C4-2B (cell line): ENCODE data around the gene ASGR1.
A peak's percentile ranks its signal among the peaks of the same experiment; 100 is the strongest.

Source experiments
- H3K27ac ChIP-seq: fragments of 450-650 bp; 2 replicates; pipeline ENCODE4 v1.5.1; 2017
- CTCF ChIP-seq: fragments of 450-650 bp; conservative IDR thresholded peaks from 2 replicates; pipeline ENCODE4 v1.5.1; 2017; ENCODE audit warnings: mild to moderate bottlenecking
- ZFX ChIP-seq: fragments of 450-650 bp; IDR thresholded peaks from 2 replicates; pipeline ENCODE4 v1.6.1; 2017

ASGR1 gene

DNA sequence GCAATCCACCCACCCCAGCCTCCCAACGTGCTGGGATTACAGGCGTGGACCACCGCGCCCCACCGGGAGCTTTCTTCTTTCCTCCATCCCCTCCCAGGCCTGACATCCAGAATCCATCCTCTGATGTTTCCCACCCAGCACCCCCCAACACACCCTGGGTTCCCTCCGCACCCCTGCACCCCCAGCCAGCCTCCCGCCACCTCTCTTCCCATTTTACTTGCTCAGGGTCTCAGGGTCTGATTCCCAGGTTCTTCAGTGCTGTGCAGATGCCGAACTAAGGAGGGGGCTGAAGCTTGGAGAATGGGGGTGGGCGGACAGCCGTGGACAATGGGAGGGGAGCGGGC lies 225 bp downstream of the ASGR1 start:
- no peak for TF ChIP-seq CTCF
- TF ChIP-seq ZFX, result no peak
- H3K27ac ChIP-seq, result no peak overlapping the region

DNA sequence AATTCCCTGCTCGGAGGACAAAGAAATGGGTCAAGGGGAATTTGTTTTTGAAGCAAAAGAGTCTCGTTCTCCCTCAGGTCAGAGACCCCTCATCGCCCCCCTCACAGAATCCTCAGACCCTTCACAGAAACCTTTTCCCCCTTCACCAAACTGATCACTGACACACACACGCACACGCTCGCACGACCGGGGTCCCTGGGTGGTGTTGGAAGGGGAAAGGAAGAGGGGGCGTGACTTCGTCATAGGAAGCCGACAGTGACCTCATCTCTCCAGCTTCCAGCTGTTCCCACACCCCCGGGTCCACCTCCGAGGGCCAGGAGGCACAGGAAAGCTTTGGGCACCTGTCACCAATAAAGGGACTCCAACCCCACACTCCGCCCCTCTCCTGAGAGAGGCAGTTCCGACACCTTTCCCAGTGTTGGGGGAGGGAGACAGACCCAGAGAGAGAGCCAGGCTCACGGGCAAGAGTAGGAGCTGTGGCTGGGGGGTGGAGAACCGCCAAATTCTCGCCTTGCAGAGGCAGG lies 1.2 kb downstream of the ASGR1 start:
- H3K27ac ChIP-seq, result no peak overlapping the region; the same call in 1 of the 2 replicates
- no peak for TF ChIP-seq CTCF
- no peak for TF ChIP-seq ZFX

DNA sequence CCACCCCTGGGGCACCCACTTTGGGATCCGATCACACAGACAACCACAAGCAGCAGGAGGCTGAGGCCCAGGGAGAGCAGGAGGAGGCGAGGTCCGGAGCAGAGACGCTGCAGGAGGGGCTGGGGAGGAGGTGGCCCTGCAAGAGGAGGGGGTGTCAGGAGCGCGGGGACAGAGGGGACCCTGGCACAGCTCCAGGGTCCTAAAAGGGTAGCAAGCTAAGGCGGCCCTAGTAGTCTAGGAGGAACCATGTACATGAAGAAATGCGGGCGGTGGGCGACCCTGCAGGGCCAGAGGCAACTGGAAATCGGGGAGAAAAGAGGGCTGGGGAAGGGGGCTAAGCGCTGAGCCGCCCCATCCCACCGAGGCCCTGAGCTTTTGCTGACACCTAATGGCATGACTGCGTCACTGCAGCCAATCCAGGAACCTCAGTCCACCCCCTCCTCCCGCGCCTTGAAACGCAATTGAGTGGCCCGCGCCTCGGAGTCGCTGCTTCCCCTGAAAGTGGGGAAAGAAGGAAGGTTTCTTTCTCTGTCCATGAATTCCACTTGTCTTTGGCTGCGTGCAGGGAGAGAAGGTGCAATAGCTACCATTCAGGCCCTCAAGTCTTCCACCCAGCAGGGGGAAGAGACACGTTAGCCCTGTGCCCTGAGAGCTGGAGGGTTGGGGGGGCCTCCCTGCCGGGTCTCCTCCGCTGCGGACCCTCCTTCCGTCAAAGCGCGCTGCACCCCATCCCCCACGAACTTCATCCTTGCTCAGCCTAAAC lies 1.8 kb downstream of the ASGR1 start:
- H3K27ac ChIP-seq, result no peak overlapping the region; the same call in 1 of the 2 replicates
- TF ChIP-seq ZFX (no peak), CTCF (peak; percentile 97)

- H3K27ac ChIP-seq, result no peak overlapping the region
- no peak for TF ChIP-seq CTCF
- TF ChIP-seq ZFX, result no peak
Measured at GRCh38 chr17:7176841-7177190, 2.4 kb downstream of the ASGR1 start.

DNA sequence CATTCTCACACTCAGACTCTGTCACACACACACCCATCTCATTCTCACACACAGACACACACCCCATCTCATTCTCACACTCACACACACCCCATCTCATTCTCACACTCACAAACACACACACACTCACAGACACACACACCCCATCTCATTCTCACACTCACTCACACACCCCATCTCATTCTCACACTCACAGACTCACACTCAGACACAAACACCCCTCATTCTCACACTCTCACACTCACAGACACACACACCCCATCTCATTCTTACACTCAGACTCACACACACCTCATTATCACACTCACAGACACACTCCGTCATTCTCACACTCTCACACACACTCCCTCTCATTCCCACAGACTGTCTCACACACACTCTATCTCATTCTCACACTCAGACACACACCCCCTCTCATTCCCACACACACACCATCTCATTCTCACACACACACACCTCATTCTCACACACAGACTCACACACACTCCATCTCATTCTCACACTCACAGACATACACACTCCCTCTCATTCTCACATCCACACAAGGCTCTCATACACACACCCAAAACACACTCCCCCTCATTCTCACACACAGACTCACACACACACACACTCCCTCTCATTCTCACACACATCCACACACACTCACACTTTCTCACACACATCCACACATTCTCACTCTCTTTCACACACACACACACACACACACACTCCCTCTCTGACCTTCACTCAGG lies 2.9 kb downstream of the ASGR1 start:
- no peak overlapping the region for H3K27ac ChIP-seq
- TF ChIP-seq ZFX (no peak), CTCF (no peak)

DNA sequence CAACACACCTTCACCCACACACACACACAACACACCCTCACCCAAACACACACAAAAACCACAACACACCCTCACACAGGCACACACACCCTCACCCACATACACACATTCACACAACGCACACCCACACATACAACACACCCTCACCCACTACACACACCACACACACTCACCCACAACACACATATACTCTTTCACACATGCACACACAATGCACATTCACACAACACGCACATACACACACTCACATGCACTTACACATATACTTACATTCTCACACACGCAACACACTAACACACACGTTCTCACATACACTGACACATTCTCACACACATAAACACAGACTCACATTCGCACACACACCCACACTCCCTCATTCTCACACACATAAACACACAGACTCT lies 3.8 kb downstream of the ASGR1 start:
- H3K27ac ChIP-seq, result no peak overlapping the region
- TF ChIP-seq ZFX (no peak), CTCF (no peak)

DNA sequence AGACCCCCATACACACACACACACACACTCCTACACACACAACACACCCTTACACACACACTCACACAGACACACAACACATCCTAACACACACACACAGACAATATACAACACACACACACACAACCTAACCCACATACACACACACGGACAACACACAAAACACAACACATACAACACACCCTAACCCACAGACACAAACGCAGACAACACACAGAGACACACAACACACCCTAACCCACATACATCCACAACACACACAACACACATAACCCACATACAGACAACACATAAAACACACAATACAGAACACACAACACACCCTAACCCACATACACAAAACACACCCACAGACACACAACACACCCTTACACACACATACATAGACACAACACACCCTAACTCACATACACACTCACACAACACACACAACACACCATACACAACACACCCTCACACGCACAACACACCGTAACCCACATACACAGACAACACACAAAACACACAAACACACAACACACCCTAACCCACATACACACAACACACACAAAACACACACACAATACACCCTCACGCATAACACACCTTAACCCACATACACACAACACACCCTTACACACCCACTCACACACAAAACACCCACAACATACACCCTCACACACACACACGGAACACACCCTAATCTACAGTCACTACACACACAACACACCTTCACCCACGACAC lies 4.4 kb downstream of the ASGR1 start:
- TF ChIP-seq ZFX, result no peak
- no peak for TF ChIP-seq CTCF
- H3K27ac ChIP-seq, result no peak overlapping the region
